ENCODE data around the gene AP3S1. TPM values are rescaled to one million over a fixed set of nuclear protein-coding genes. Genes with fewer than 3 reads are reported as not detected.
"Not testable (repeated sequence)": the region's sequence is repeated elsewhere in the genome, so short reads cannot be mapped to it uniquely, and the experiment has no call there.

AP3S1 gene
- total RNA-seq, 2 experiments from 2014 or later = 33.2 to 33.6 TPM

- H3K27me3 ChIP-seq (ENCODE audit: control insufficient read depth in 1 of 2, insufficient read depth in 2 of 2, low read length in 2 of 2) = no peaks in the 10 kb centered on the region
- Mint-ChIP-seq H3K4me3 (no peak overlapping the region), H3K9me3 (peaks cover 2% of the 10 kb centered on the region), H3K27me3 (no peaks in the 10 kb centered on the region), H3K4me1 (ENCODE audit: low read depth) (no peaks in the 10 kb centered on the region), H3K36me3 (ENCODE audit: low read depth) (peaks cover 88% of the 10 kb centered on the region), H3K27ac (no peak overlapping the region)
- TF ChIP-seq CTCF (IDR thresholded peaks at IDR 0.05) = no peak
- ATAC-seq (ENCODE audit: poor library complexity) = no peak
- no peak overlapping the region for H3K4me3 ChIP-seq (ENCODE audit: low read length)
- H3K9me3 ChIP-seq (ENCODE audit: control insufficient read depth in 1 of 2, insufficient read depth in 1 of 2, low read length in 2 of 2) = no peaks in the 10 kb centered on the region
- peaks cover 10% of the 10 kb centered on the region for H3K36me3 ChIP-seq (ENCODE audit: insufficient read depth, low read length)
- ChIA-PET POLR2A (no interaction called here), CTCF (no interaction called here)
- H3K4me1 ChIP-seq (ENCODE audit: insufficient read depth, low read length) = no peaks in the 10 kb centered on the region
- no peak for DNase-seq
- no peak overlapping the region for H3K27ac ChIP-seq (ENCODE audit: low read depth in 1 of 2, low read length in 2 of 2)
- intact Hi-C loops (cut with DNase I, micrococcal nuclease) = no loop called here
These were observed 33.7 kb downstream of the AP3S1 start for GRCh38 chr5:115875447-115875846.

- H3K36me3 ChIP-seq (ENCODE audit: insufficient read depth, low read length); H3K27me3 Mint-ChIP-seq; H3K4me1 Mint-ChIP-seq (ENCODE audit: low read depth); H3K4me3 Mint-ChIP-seq; H3K27me3 ChIP-seq (ENCODE audit: control insufficient read depth in 1 of 2, insufficient read depth in 2 of 2, low read length in 2 of 2); H3K27ac Mint-ChIP-seq; POLR2A ChIA-PET; H3K4me1 ChIP-seq (ENCODE audit: insufficient read depth, low read length); H3K4me3 ChIP-seq (ENCODE audit: low read length); H3K27ac ChIP-seq (ENCODE audit: low read depth in 1 of 2, low read length in 2 of 2); intact Hi-C loops (cut with DNase I, micrococcal nuclease); DNase-seq; ATAC-seq (ENCODE audit: poor library complexity); H3K9me3 Mint-ChIP-seq; CTCF ChIA-PET; H3K9me3 ChIP-seq (ENCODE audit: control insufficient read depth in 1 of 2, insufficient read depth in 1 of 2, low read length in 2 of 2): not testable (repeated sequence)
- H3K36me3 Mint-ChIP-seq (ENCODE audit: low read depth) = peaks cover 91% of the 10 kb centered on the region
These were observed 35.6 kb downstream of the AP3S1 start for GRCh38 chr5:115877342-115877741.

- ATAC-seq (ENCODE audit: poor library complexity); H3K27ac ChIP-seq (ENCODE audit: low read depth in 1 of 2, low read length in 2 of 2); H3K4me1 Mint-ChIP-seq (ENCODE audit: low read depth); POLR2A ChIA-PET; H3K27me3 Mint-ChIP-seq; H3K36me3 ChIP-seq (ENCODE audit: insufficient read depth, low read length); DNase-seq; intact Hi-C loops (cut with DNase I, micrococcal nuclease); H3K27ac Mint-ChIP-seq; H3K9me3 ChIP-seq (ENCODE audit: control insufficient read depth in 1 of 2, insufficient read depth in 1 of 2, low read length in 2 of 2); H3K4me3 Mint-ChIP-seq; H3K9me3 Mint-ChIP-seq; H3K4me1 ChIP-seq (ENCODE audit: insufficient read depth, low read length); CTCF ChIA-PET; H3K27me3 ChIP-seq (ENCODE audit: control insufficient read depth in 1 of 2, insufficient read depth in 2 of 2, low read length in 2 of 2); H3K4me3 ChIP-seq (ENCODE audit: low read length): not testable (repeated sequence)
- peaks cover 71% of the 10 kb centered on the region for H3K36me3 Mint-ChIP-seq (ENCODE audit: low read depth)
These were observed 40.7 kb downstream of the AP3S1 start for GRCh38 chr5:115882434-115882833.

DNA sequence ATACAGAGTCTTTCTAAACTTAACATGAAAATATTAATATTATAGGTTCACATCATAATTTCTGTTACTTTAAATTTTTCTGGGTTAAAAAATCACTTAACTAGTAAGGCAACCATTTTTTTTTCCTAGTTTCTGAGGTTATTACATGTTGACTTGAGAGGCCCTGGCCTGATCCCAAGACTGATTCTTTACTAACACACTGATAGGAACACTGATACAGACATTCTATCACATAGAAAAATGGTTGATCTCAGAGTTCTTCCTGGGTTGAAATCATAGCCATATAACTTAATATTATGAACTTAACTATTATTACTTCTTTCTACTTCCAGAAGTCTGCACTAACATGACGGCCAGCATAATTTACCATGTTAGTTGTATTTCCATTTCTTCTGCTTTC, 43.0 kb downstream of the AP3S1 start:
- ChIA-PET CTCF (no interaction called here), POLR2A (no interaction called here)
- no peak overlapping the region for H3K27ac Mint-ChIP-seq
- no peak for DNase-seq
- no peaks in the 10 kb centered on the region for H3K27me3 Mint-ChIP-seq
- no peaks in the 10 kb centered on the region for H3K27me3 ChIP-seq (ENCODE audit: control insufficient read depth in 1 of 2, insufficient read depth in 2 of 2, low read length in 2 of 2)
- H3K4me1 Mint-ChIP-seq (ENCODE audit: low read depth) = no peaks in the 10 kb centered on the region
- intact Hi-C loops (cut with DNase I, micrococcal nuclease) = no loop called here
- H3K4me3 Mint-ChIP-seq = no peak overlapping the region
- ATAC-seq (ENCODE audit: poor library complexity) = no peak
- peaks cover 48% of the 10 kb centered on the region for H3K36me3 Mint-ChIP-seq (ENCODE audit: low read depth)
- no peak overlapping the region for H3K27ac ChIP-seq (ENCODE audit: low read depth in 1 of 2, low read length in 2 of 2)
- peaks cover 0 to 6% of the 10 kb centered on the region in 2 experiments for H3K9me3 ChIP-seq (ENCODE audit: control insufficient read depth in 1 of 2, insufficient read depth in 1 of 2, low read length in 2 of 2)
- H3K9me3 Mint-ChIP-seq = no peaks in the 10 kb centered on the region
- no peak for TF ChIP-seq CTCF (IDR thresholded peaks at IDR 0.05)
- no peaks in the 10 kb centered on the region for H3K4me1 ChIP-seq (ENCODE audit: insufficient read depth, low read length)
- H3K36me3 ChIP-seq (ENCODE audit: insufficient read depth, low read length) = peaks cover 3% of the 10 kb centered on the region
- H3K4me3 ChIP-seq (ENCODE audit: low read length) = no peak overlapping the region

GRCh38 chr5:115885208-115885607, 43.5 kb downstream of the AP3S1 start:
- H3K27ac ChIP-seq (ENCODE audit: low read depth in 1 of 2, low read length in 2 of 2); DNase-seq; H3K4me3 ChIP-seq (ENCODE audit: low read length); H3K4me1 ChIP-seq (ENCODE audit: insufficient read depth, low read length); H3K36me3 ChIP-seq (ENCODE audit: insufficient read depth, low read length); ATAC-seq (ENCODE audit: poor library complexity); H3K4me3 Mint-ChIP-seq; H3K27ac Mint-ChIP-seq; H3K27me3 Mint-ChIP-seq; H3K9me3 ChIP-seq (ENCODE audit: control insufficient read depth in 1 of 2, insufficient read depth in 1 of 2, low read length in 2 of 2); POLR2A ChIA-PET; CTCF ChIA-PET; intact Hi-C loops (cut with DNase I, micrococcal nuclease); H3K9me3 Mint-ChIP-seq; H3K4me1 Mint-ChIP-seq (ENCODE audit: low read depth); H3K27me3 ChIP-seq (ENCODE audit: control insufficient read depth in 1 of 2, insufficient read depth in 2 of 2, low read length in 2 of 2): not testable (repeated sequence)
- peaks cover 43% of the 10 kb centered on the region for H3K36me3 Mint-ChIP-seq (ENCODE audit: low read depth)

All from CD4-positive, alpha-beta T cell (primary cell).